ENCODE measurements around the gene CGB5. TPM values are rescaled to one million over a fixed set of nuclear protein-coding genes. Genes with fewer than 3 reads are reported as not detected.
"Not testable (repeated sequence)": the region's sequence is repeated elsewhere in the genome, so short reads cannot be mapped to it uniquely, and the experiment has no call there.

The CGB5 gene
- total RNA-seq, 1 donor from 2014 or later: not detected

DNA sequence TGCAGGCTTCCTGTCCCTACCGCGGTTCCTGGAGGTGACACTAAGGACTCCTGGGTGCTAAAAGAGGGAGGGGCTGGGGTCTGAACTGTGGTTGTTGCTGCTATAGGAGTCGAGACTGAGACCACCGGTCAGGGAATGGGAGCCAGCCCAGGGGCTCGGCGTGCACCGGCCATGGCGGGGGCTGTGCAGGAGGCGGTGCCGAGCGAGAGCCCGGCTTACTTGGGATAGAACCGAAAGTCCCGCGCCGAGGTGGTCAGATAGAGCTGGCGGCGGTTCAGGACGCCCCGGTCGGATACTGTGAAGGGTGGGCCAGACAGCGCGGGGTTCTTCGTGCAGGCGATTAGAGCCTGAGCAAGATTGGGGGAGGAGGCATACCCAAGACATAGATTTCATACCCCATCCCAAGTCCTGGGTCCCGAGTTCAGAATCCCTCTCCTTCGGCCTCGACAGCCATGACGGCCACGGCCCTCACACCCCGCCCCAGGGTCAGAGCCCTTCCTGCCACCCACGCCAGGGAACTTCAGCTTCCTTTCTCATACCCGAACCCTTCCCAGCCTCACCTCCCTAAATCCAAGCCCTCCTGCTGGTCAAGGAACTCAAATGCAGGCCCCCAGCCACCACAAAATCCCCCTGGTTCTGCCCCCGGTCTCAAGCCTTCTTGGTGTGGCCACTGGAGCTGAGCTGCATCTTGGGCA is 13.4 kb downstream of the CGB5 start:
- not testable (repeated sequence) for DNase-seq (ENCODE audit: low spot score)
- ATAC-seq: peak; percentile 9

DNA sequence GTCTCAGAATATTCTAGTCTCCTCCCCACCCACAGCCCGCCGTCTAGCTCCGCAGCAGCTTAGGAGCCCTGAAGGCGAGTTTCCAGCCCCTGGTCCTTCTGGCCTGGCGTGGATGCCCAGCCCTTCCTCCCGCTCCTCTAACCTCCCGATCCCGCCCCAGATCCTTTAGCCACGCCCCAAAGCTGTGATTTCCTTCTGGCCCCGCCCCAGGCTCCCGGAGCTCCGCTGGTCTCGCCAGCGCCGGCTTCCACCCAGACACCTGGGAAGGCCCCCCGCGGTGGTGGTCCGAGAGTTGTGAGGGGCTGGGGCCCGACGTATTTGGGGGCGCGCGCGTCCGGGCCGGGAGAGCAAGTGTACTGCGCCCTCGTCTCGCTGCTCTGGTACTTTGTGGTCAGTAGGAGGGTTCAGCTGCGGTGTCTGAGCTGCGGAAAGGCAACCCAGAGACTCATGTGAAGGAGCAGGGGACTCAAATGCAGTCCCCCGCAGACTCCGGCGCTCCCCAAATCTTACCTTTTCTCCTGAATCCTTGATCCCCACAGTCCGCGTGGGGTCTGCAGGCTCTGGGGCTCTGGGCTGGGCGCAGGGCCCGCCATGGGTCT is 14.1 kb downstream of the CGB5 start, which contains the start of gene CGB7:
Gene CGB7 (minus strand): TSS at position 114 of the 599 bp plus-strand sequence. CDS start 2,374 bp downstream, outside the sequence.
- ATAC-seq (peak; percentile 76), DNase-seq (ENCODE audit: low spot score) (peak; percentile 70)

DNA sequence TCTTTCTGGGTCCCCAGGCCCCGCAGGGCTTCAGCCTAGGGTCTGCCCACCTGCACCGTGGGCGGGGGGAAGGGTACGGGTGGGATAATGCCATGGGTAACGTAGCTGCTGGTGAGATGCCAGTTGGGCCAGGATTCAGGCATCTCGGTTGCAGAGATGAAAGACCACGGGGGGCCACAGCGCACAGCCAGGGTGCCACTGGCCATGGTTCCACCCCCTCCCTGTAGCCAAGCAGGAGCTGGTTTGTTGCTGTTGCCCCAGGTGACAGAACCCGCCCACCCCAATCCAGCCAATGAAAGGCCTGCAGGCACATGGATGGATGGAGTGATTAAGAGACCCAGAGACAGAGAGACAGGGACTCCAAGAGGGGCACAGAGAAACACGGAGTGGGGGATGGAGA is 14.9 kb downstream of the CGB5 start:
- no peak for DNase-seq (ENCODE audit: low spot score)
- no peak for ATAC-seq

DNA sequence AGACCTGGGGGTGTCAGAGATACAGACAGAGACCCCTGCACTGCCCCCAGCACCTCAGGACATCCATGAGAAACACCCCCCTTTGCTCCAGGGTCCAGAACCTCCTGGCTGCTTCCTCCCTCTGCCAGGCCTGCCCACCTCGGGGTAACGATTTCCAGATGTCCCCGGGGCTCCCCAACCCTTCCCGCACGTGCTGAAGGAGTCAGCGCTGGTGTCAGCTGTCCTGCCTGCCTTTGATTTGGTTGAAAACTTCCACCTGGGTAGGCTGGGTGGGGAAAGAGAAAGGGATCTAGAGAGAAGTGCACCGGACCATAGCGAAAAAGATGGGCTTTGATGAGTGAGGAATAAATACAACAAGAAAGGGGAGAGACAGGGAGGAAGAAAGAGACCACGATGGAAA is 15.4 kb downstream of the CGB5 start:
- DNase-seq (ENCODE audit: low spot score): no peak
- no peak for ATAC-seq

DNA sequence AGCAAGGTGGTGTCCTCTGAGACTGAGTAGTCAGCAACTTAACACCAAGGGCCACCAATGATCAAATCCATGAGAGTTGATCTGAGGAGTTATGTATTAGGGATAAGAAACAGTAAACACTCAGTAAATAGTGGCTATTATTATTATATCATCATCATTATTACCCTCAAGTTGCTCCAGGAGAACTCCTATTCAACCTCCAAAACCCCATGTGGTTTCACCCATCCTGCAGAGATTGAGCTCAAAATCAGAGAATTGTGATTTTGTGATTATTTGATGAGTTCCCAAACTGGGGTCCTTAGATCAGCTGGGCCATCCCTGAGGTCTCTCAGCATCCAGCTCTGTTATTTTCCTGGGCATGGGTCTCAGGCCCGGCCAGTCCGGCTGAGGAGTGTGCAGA is 17.4 kb downstream of the CGB5 start:
- no peak for ATAC-seq
- DNase-seq (ENCODE audit: low spot score): no peak

DNA sequence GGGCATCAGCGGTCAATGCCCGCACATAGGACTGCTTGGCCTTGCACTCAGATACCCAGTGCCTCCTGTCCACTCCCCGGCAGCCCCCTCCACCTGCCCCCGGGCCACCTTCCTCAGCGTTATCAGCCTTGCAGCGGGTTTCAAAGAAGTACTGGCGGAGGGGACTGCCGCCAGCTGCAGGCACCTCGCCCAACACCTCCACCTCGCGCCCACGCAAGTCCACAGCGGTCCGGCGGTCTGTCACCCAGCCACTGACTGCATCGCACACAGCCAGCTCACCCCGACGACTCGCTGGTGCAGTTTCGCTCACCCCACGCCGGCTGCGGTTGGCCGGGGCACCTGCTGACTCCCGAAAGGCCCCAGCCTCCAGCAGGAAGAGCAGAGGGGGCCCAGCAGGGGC is 17.8 kb downstream of the CGB5 start:
- DNase-seq (ENCODE audit: low spot score): no peak
- no peak for ATAC-seq

DNA sequence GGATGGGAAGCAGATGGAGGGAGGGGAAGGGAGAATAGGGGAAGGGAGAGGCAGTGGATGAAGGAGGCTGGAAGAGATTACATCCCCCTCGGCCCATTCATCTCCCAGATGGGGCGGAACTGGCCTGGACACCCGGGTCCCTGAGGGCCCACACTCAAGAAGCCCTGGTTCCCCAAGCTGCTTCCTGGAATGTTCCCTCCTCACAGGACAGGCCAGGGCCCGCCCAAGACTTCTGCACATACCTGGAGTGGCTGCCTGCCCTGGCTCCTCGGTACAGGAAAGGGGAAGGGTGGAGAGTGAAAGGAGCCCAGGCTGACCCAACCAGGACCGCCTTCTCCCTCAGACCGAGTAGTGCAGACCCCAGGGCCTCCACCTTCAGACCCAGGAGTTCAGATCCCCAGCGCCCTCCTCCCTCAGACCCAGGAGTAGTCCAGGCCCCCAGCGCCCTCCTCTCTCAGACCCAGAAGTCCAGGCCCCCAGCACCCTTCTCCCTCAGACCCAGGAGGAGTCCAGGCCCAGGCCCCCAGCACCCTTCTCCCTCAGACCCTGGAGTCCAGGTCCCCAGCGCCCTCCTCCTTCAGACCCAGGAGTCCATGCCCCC is 20.5 kb downstream of the CGB5 start:
- ATAC-seq (no peak), DNase-seq (ENCODE audit: low spot score) (no peak)

DNA sequence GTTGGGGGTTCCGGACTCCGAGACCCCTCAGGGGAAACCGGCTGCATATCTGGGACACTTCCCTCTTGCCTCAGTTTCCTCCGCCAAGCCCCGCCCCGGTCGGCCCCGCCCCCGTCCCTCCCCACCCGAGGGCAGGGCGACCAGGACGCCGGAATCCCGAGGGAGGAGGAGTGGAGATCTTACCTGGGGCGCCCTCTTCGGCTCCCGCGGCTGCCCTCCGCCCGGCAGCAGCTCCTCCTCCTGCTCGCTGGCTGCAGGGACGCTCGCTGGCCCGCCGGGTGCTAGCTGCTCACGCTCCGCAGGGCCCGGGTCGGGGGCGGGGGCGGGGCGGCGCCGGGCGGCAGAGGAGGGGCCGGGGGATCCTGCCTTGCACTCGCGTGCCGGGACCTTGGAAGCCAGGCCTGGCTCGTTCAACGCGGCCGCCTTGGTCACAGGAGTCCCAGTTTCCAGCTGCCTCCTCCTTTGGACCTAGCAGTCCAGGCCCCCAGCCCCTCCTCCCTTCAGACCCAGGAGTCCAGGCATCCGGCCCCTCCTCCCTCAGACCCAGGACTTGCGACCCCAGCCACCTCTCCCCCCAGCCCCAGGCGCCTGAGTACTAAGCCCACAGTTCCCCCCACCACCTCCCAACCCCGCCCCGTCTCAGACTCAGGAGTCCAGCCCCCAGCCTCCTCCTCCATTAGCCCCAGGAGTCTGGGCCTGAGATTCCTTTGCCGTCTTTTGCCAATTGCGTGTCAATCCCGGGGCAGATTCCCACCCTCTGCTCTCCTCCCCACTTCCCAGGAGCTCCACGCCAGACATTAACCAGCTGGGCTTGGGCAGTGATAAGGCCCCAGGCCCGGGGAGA is 21.3 kb downstream of the CGB5 start, which contains the start of gene NTF4:
Gene NTF4 (minus strand): TSS at position 51 of the 844 bp plus-strand sequence. CDS start 2,821 bp downstream, outside the sequence.
- ATAC-seq (peak; percentile 65), DNase-seq (ENCODE audit: low spot score) (no peak)

DNA sequence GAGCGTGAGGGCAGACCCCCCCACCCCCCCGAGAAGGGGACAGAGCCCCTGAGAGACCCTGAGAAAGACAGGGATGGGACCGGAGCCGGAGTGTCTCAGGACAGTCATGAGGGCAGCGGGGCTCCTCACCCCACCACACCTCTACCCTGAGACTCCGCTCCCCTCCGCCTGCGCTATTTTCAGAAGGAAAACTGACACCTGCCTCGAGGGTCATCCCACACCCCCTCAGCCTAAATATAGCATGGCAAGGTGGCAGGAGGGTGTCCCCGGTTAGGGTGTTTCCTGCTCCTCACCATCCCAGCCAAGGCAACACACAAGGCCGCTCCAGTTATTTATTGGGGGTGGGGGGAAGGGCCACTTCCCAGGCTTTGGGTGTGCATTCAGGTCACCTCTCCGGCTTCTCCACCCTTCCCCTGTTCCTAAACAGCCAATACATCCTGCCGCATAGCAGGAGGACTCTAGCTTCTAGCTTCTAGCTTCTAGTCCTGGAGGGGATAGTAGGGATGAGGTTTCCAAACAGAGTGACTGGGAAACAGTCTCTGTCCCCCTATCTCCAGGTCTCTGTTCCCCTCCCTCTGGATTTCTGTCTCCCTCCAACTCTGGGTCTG is 22.4 kb downstream of the CGB5 start:
- no peak for DNase-seq (ENCODE audit: low spot score)

DNA sequence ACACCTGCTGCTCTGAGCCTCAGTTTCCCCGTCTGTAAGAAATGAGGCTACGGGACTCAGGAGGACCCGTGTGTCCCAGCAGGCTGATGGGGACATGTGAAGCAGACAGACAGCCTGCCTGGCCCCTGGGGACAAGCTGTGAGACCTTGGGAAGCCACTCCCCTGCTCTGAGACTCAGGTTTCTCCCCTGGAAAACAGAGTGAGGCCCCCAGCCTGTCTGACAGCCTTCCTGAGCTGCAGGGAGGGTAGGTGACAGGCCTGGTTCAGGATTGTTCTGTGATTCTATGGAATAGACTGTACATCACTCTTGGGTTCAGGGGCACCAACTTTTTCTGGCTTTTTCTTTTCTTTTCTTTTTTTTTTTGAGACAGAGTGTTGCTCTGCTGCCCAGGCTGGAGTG is 23.9 kb downstream of the CGB5 start:
- DNase-seq (ENCODE audit: low spot score): no peak
- ATAC-seq: no peak

More for the DNA sequence above, 22.4 kb downstream of the CGB5 start:
- ATAC-seq: no peak

DNA sequence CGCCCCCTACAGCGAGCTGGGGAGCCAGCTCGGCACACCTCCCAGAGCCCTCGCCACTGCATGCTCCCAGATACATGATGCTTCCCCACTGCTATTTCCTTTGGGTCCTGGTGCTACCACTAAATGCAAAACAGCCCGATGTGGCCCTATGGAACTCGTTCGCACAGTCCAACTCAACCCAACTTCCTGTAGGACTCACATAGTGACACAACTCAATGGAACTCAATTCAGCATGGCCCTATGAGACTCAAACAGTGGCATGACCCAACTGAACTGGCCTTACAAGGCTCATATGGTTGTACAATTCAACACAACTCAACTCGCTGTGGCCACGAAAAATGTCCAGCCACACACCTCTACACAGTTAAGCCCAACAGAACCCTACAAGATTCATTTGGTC is 25.4 kb downstream of the CGB5 start:
- no peak for ATAC-seq
- DNase-seq (ENCODE audit: low spot score): no peak

DNA sequence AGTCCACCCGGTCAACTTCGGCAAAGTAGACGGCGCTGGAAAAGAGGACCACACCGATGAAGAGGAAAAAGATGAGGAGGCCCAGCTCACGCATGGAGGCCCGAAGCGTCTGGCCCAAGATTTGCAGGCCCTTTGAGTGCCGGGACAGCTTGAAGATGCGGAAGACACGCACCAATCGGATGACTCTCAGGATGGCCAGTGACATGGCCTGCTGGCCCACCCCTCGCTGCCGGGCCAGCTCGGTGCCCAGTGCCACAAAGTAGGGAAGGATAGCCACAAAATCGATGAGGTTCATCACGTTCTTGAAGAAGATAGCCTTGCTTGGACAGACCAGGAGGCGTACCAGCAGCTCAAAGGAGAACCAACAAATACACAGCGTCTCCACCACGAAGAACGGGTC is 26.8 kb downstream of the CGB5 start:
- DNase-seq (ENCODE audit: low spot score) (no peak), ATAC-seq (no peak)

DNA sequence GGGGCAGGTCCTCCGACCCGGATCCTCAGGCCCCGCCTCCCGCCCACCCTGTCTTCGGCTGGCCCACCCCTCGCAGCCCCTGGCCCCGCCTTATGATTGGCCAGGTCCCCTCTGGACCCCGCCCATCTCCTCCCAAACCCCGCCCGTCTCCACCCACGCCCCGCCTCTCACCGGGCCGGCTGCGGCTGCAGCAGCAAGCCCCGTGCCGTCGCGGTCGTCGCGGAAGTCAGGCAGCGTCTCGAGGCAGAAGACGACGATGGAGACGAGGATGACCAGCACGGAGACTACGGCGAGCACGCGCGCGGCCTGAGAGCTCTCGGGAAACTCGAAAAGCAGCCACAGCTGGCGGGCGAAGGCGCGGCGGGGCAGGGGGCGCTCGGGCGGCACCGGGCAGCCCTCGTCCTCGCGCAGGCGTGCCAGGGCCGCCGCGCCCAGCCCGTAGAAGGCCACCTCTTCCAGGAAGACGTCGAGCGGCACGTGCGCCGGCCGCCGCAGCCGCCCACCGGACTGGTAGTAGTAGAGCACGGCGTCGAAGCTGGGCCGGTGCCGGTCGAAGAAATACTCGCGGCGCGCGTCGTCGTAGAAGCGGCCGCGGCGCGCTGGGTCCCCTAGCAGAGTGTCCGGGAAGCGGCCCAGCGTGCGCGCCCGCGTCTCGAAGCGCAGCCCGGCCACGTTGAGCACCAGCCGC is 28.4 kb downstream of the CGB5 start:
- ATAC-seq: no peak
- no peak for DNase-seq (ENCODE audit: low spot score)

DNA sequence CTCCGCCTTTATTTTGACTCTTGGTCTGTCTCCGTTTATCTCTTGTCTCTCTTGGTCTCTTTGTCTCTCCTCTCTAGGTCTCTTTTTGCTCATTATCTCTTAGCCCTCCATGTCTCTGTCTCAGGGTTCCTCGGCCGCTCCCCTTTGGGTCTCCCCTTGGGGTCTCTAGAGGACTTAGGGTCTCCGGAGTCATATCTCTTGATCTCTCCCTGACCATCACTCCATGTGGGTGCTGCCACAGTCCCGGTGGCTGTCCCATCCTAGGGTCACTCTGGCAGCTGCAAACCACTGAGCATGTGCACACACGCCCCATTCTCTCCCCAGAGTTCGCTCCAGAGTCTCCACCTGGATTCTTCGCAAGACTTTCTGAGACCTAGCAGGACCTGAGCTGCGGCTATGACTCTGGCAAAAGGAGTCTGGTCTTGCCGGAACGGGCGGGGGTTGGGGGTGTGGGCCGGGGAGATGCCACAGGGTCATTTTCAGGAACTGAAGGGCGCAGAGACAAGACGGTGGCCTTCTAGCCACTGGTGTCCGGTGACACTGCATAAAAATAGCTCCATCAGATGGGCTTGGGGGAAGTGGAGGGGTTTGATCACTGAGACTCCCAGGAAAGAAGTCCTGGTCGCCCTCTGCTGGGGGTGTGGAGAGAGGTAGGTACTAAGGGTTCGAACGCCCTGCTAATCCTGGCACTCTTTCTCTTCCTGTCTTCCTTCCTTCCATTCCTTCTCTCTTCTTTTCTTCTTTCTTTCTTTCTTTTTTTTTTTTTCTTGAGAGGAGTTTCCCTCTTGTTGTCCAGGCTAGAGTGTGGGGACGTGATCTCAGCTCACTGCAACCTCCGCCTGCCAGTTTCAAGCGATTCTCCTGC is 30.1 kb downstream of the CGB5 start:
- peak; percentile 41 for ATAC-seq
- DNase-seq (ENCODE audit: low spot score): no peak

DNA sequence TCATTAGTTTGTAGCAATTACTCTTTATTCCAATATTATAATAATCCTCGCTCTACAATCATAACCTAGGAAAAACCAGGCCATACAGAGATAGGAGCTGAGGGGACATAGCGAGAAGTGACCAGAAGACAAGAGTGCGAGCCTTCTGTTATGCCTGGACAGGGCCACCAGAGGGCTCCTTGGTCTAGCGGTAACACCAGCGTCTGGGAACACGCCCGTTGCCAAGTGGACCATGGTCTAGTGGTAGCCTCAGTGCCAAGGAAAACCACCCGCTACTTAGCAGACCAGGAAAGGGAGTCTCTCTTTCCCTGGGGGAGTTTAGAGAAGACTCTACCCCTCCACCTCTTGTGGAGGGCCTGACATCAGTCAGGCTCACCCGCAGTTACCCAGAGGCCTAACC is 31.2 kb downstream of the CGB5 start:
- DNase-seq (ENCODE audit: low spot score) (peak; percentile 81), ATAC-seq (peak; percentile 64)

DNA sequence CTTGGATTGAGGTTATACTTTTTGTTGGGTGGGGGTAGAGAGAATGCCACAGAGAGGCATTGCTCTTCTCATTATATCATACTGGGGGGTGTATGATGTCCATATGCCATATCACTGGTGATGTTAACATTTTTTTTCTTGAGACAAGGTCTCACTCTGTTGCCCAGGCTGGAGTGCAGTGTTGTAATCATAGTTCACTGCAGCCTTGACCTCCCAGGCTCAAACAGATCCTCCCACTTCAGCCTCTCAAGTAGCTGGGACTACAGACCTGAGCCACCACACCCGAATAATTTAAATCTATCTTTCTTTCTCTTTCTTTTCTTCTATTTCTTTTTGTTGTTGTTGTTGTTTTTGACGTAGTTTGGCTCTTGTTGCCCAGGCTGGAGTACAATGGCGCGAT is 36.7 kb downstream of the CGB5 start:
- ATAC-seq (no peak), DNase-seq (ENCODE audit: low spot score) (no peak)

DNA sequence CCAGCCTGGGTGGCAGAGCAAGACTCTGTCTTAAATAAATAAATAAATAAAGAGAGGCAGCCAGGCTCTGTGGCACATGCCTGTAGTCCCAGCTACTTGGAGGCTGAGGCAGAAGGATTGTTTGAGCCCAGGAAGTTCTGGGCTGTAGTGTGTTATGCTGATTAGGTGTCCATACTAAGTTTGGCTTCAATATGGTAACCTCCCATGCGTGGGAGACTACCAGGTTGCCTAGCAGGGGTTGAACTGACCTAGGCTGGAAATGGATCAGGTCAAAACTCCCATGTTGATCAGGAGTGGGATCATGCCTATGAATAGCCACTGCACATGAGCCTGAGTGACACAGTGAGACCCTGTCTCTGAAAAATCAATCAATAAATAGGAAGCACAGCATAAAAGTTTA is 37.6 kb downstream of the CGB5 start:
- DNase-seq (ENCODE audit: low spot score) (no peak), ATAC-seq (no peak)

DNA sequence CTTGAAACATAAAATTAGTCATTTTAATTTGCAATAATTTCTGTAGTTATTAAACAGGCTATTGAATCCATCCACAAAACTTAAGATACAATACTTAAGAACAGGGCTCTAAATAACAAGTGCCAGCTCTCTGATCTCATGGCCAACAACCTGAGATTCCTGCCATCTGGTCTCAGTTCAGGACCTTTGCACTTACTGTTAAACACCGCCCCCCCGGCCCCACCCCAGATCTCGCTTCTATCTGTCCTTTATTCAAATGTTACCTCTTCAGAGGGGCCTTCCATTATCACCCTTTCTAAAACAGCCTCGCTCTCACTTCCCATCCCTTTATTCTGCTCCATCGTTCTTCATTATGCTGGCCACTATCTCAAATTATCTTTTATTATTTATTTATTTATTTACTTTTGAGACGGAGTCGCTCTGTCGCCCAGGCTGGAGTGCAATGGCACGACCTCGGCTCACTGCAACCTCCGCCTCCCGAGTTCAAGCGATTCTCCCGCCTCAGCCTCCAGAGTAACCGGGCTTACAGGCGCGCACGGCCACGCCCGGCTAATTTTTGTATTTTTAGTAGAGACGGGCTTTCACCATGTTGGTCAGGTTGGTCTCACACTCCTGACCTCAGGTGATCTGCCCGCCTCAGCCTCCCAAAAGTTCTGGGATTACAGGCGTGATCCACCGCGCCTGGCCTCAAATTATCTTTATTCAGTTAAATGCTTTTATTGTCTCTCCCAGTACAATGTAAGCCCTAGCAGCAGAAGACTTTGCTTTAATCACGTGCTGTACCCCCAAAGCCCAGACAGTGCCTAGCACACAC is 40.8 kb downstream of the CGB5 start:
- no peak for DNase-seq (ENCODE audit: low spot score)
- no peak for ATAC-seq

Data from left lobe of liver (tissue), 2 donors.